Prostate gland (tissue), 2 donors: ENCODE measurements around the gene ATXN7L2.

ENCODE experiments used
- CTCF ChIP-seq, 4 experiments: fragments of 200-600 bp in 2 of 4; fragments of 450-650 bp in 2 of 4; sonication (generic) in 2 of 4; IDR thresholded peaks; 1 replicate in 3 of 4; 2 replicates in 1 of 4; pipeline ENCODE4 v1.5.1; 2016 to 2019; ENCODE audit warnings: antibody characterized with exemption in 4 of 4, mild to moderate bottlenecking in 2 of 4, moderate library complexity in 2 of 4
- POLR2A ChIP-seq: fragments of 450-650 bp; IDR thresholded peaks from one replicate; pipeline ENCODE4 v1.6.1; 2016; ENCODE audit warnings: antibody characterized with exemption, mild to moderate bottlenecking

- TF ChIP-seq CTCF (IDR thresholded peaks at IDR 0.05) (no peak), POLR2A (no peak)
These were observed 25.1 kb downstream of the ATXN7L2 start for GRCh38 chr1:109508873-109509175.
